ENCODE measurements around the gene ZNF581.

- TF ChIP-seq CTCF (IDR thresholded peaks at IDR 0.05) (no peak), POLR2A (IDR thresholded peaks at IDR 0.05) (no peak)
Measured at GRCh38 chr19:55602104-55603001, 41.1 kb upstream of the ZNF581 start.
